A673 (cell line): ENCODE data around the gene RALGAPA1. TPM values are rescaled to one million over a fixed set of nuclear protein-coding genes. Genes with fewer than 3 reads are reported as not detected.

Experiments used
- BruUV-seq: library from RNA; stranded (reverse); fragments of 400-500 nt; replicated peaks from 2 replicates; lab custom pipeline; 2021; lab: Mats Ljungman, UMichigan
- CTCF ChIA-PET: fragments of 300-600 bp; sonication (Branson Sonifier 250); formaldehyde crosslinking; loops from one replicate; lab custom pipeline; 2022; ENCODE audit warnings: antibody characterized with exemption; lab: Charles Lee
- POLR2A ChIA-PET: fragments of 300-600 bp; sonication (Branson Sonifier 250); formaldehyde crosslinking; loops from one replicate; lab custom pipeline; 2022; ENCODE audit warnings: antibody characterized with exemption; ENCODE audit not compliant: low non-redundant PET; lab: Charles Lee
- DNase-seq: peaks from one replicate; pipeline ENCODE4 v3.0.0-alpha.2; 2015; ENCODE audit warnings: low spot score
- H3K27ac ChIP-seq: fragments of 200-600 bp; sonication (generic); 2 replicates; pipeline ENCODE4 v1.5.1; 2016; ENCODE audit warnings: mixed run types, low read depth, mild to moderate bottlenecking, mixed read lengths, antibody characterized with exemption, low read length; ENCODE audit not compliant: poor library complexity, severe bottlenecking
- H3K27me3 ChIP-seq: fragments of 200-600 bp; sonication (generic); replicated peaks from 2 replicates; pipeline ENCODE4 v1.6.1; 2017; ENCODE audit warnings: mixed run types, low read depth, mild to moderate bottlenecking, mixed read lengths, antibody characterized with exemption, low read length; ENCODE audit not compliant: insufficient read depth, poor library complexity
- H3K36me3 ChIP-seq: fragments of 200-600 bp; sonication (generic); 2 replicates; pipeline ENCODE4 v1.6.1; 2016; ENCODE audit warnings: mixed run types, mild to moderate bottlenecking, mixed read lengths, antibody characterized with exemption, low read length; ENCODE audit not compliant: insufficient read depth, poor library complexity, severe bottlenecking
- H3K4me1 ChIP-seq: fragments of 200-600 bp; sonication (generic); 2 replicates; pipeline ENCODE4 v1.6.1; 2017; ENCODE audit warnings: mixed run types, mild to moderate bottlenecking, mixed read lengths, antibody characterized with exemption, low read length; ENCODE audit not compliant: insufficient read depth, poor library complexity, severe bottlenecking
- H3K4me3 ChIP-seq: fragments of 200-600 bp; sonication (generic); 2 replicates; pipeline ENCODE4 v1.5.1; 2016; ENCODE audit warnings: low read depth, mixed run types, mild to moderate bottlenecking, mixed read lengths, low read length; ENCODE audit not compliant: poor library complexity, severe bottlenecking
- H3K9me3 ChIP-seq: fragments of 200-600 bp; sonication (generic); 2 replicates; pipeline ENCODE4 v1.6.1; 2016; ENCODE audit warnings: mixed run types, low read depth, mild to moderate bottlenecking, mixed read lengths, antibody characterized with exemption, low read length; ENCODE audit not compliant: poor library complexity, severe bottlenecking
- CTCF ChIP-seq: fragments of 300-800, 200-600 bp; sonication (generic); conservative IDR thresholded peaks from 2 replicates; pipeline ENCODE4 v1.5.1; 2017; ENCODE audit warnings: low read depth, mild to moderate bottlenecking, antibody characterized with exemption, low read length, moderate library complexity, mixed read lengths
- EZH2 ChIP-seq: fragments of 200-600 bp; sonication (generic); IDR thresholded peaks from 2 replicates; pipeline ENCODE4 v1.6.1; 2017; ENCODE audit warnings: borderline replicate concordance, low read depth, mild to moderate bottlenecking, mixed read lengths, antibody characterized with exemption, low read length; ENCODE audit not compliant: poor library complexity, severe bottlenecking
- intact Hi-C: fragments of 100-400 bp; cut with micrococcal nuclease; formaldehyde crosslinking; loops from one replicate; pipeline ENCODE4 v1.10.0; 2022; ENCODE audit not compliant: unreplicated experiment
- total RNA-seq: library from RNA; stranded (reverse); gene quantifications from 2 replicates; pipeline ENCODE4 v1.2.3, GENCODE V29; 2021

The RALGAPA1 gene
- total RNA-seq, 1 experiment from 2014 or later: 42.4 TPM

GRCh38 chr14:35504260-35504659 lies 304.8 kb downstream of the RALGAPA1 start:
- ChIA-PET POLR2A (no interaction called here), CTCF (interaction anchor here (0.6 kb wide), 1 partner anchor 592 kb away, joined by 3 read pairs; no protein-coding TSS in a partner anchor)
- intact Hi-C loops: no loop called here
- no TSS peak for BruUV-seq
- no peak overlapping the region for H3K27ac ChIP-seq
- H3K4me3 ChIP-seq: no peak overlapping the region
- H3K36me3 ChIP-seq: no peaks in the 10 kb centered on the region
- DNase-seq: no peak
- TF ChIP-seq EZH2: no peak
- TF ChIP-seq CTCF: no peak
- no peaks in the 10 kb centered on the region for H3K9me3 ChIP-seq
- no peaks in the 10 kb centered on the region for H3K4me1 ChIP-seq
- H3K27me3 ChIP-seq: no peaks in the 10 kb centered on the region

- ChIA-PET CTCF (interaction anchor here (0.6 kb wide), 1 partner anchor 592 kb away, joined by 3 read pairs; no protein-coding TSS in a partner anchor), POLR2A (no interaction called here)
- intact Hi-C loops: no loop called here
- no peaks in the 10 kb centered on the region for H3K27me3 ChIP-seq
- no peaks in the 10 kb centered on the region for H3K4me1 ChIP-seq
- H3K36me3 ChIP-seq: no peaks in the 10 kb centered on the region
- no peak for TF ChIP-seq CTCF
- no peak for TF ChIP-seq EZH2
- H3K27ac ChIP-seq: no peak overlapping the region
- H3K9me3 ChIP-seq: no peaks in the 10 kb centered on the region
- H3K4me3 ChIP-seq: no peak overlapping the region
- BruUV-seq: no TSS peak
- peak; percentile 74 for DNase-seq
These were observed 305.4 kb downstream of the RALGAPA1 start for GRCh38 chr14:35503646-35504045.

GRCh38 chr14:35499180-35499579 lies 309.9 kb downstream of the RALGAPA1 start:
- intact Hi-C loops: no loop called here
- Histone ChIP-seq H3K36me3 (no peaks in the 10 kb centered on the region), H3K27me3 (no peaks in the 10 kb centered on the region), H3K4me1 (no peaks in the 10 kb centered on the region), H3K27ac (no peak overlapping the region), H3K4me3 (no peak overlapping the region), H3K9me3 (no peaks in the 10 kb centered on the region)
- POLR2A ChIA-PET: no interaction called here
- DNase-seq: no peak
- CTCF ChIA-PET: no interaction called here
- TF ChIP-seq CTCF (no peak), EZH2 (no peak)
- BruUV-seq: no TSS peak
